GM12873 (cell line): ENCODE results near the gene INPP4A.

Experiments used
- TF ChIP-seq, protein P1 (sequence below): IDR thresholded peaks from 2 replicates; pipeline ENCODE4 v1.5.1; 2012; ENCODE audit warnings: low read depth, mild to moderate bottlenecking, moderate library complexity, low read length, control low read depth; ENCODE audit not compliant: insufficient read depth; ENCODE audit errors: missing control alignments

Gene INPP4A

DNA sequence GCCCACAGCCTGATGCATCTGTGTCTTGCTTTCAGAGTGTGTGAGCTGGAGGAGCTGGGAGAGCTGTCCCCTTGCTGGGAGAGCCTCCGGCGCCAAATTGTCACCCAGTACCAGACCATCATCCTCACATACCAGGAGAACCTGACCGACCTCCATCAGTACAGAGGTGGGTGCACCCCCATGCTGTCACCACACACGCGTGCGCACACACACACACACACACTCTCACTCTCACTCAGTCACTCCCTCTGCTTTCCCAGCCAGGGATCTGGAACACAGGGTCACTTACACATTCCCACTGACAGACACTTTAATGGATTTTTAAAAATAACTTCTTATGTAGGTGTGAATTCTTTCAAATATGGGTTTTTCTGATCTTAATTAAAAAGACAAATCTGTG is 99.2 kb downstream of the INPP4A start:
- TF ChIP-seq, protein P1, sequence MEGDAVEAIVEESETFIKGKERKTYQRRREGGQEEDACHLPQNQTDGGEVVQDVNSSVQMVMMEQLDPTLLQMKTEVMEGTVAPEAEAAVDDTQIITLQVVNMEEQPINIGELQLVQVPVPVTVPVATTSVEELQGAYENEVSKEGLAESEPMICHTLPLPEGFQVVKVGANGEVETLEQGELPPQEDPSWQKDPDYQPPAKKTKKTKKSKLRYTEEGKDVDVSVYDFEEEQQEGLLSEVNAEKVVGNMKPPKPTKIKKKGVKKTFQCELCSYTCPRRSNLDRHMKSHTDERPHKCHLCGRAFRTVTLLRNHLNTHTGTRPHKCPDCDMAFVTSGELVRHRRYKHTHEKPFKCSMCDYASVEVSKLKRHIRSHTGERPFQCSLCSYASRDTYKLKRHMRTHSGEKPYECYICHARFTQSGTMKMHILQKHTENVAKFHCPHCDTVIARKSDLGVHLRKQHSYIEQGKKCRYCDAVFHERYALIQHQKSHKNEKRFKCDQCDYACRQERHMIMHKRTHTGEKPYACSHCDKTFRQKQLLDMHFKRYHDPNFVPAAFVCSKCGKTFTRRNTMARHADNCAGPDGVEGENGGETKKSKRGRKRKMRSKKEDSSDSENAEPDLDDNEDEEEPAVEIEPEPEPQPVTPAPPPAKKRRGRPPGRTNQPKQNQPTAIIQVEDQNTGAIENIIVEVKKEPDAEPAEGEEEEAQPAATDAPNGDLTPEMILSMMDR, result no peak

DNA sequence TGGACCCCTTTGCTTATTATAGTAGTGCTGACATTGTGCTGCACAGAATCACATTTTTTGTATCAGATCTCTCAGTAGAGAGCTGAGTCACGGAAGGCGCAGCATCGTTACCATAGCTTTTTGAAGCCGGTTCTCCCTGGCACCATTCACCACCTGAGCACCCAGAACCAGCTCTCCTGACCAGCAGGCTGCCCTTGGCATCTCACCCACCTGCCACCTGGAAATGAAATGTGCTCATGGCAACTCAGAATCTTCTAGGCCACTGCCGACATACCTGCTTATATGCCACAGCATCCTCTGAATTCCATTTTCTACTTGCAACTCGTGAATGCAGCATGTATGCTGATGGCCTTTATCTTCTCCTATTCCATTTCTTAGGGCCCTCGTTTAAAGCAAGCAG is 100.9 kb downstream of the INPP4A start:
- TF ChIP-seq, protein P1, result no peak

DNA sequence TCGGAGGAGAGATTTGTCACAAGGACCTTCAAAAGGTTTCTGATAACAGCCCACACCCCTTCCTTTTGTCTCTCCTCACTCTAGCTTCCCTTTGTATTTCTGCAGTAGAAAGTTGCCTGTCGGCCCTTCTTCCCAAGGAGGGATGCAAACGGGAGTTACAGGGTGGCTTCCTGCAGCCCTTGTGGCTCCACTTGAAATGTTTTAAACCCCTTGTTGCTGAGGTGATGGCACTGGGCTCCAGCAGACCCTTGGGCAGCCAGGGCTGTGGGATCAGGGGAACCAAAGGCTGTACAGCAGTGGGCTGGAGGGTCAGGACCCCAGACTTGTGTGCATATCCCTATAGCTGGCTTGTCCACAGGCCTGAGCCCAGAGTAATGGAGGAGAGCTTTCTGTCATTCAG is 101.5 kb downstream of the INPP4A start:
- TF ChIP-seq, protein P1, result no peak

DNA sequence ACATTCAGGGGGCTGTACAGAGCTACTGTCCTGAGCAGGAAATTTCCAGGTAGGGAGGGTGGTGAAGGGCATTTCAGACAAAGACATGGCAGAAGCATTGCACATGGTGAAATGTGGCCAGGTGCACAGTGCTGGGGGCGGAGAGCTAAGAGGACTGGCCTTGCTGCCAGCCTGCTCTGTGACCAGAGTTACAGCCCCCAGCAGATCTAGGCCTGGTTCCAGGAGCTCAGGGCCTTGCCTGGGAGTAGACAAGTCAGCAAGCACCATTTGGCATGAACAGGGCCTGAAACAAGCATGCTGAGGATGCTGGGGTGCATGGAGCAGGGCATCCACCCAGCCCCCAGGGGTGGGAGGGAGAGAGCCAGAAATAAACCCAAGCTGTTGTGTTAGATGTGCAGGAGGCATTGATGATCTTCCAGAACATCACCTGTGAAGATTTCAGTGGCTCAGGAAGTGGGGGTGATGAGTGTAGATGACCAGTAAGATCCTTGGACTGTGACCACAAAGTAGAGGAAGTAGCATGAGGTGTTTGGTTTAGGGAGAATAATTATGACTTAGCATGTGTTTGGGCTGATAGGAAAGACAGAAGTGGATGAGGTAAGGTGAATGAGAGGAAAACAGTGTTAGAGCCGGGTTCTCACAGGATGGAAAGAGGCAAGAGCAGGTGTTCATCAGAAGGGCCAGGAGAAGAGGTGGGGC is 102.6 kb downstream of the INPP4A start:
- TF ChIP-seq, protein P1, result no peak

DNA sequence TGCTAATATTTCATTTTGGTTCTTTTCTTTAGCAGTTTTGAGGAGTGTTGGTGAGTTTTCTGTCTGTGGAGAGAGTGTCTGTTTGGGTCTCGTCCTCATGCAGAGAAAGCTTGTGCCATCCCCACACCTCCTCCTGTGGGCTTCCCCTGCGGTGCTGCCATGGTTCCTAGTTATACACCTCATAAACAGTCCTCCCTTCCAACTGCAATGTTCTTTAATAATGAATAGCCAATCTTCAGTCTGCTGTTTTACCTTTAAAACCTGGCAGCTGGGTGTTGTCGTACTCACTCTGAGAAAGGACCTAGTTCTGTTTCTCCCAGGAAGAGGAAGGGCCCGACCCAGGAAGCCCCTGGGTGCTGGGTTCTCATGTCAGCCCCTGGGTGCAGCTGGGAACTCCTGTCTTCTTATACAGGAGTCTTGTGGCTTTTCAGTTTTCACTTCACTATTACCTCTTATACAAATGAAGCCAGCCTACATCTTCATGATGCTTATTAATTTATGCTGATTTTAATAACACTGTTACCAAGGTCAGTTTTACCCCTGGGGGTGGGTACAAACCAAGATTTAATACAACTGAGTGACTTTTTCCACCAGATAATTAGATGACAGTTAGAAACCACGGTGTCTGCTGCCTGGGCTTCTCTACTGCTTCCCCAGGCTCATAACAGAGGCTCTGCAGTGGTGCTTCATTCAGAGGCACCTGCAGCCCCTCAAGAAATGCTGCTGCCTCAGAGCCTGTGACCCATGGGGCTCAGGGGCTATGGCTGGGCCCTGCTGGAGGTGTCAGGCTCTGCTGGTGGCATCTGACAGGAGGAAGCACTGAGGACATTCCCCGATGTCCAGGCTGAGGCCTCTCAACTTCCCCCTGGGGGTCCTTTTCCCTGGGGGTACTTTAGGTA is 104.5 kb downstream of the INPP4A start:
- TF ChIP-seq, protein P1, result no peak

DNA sequence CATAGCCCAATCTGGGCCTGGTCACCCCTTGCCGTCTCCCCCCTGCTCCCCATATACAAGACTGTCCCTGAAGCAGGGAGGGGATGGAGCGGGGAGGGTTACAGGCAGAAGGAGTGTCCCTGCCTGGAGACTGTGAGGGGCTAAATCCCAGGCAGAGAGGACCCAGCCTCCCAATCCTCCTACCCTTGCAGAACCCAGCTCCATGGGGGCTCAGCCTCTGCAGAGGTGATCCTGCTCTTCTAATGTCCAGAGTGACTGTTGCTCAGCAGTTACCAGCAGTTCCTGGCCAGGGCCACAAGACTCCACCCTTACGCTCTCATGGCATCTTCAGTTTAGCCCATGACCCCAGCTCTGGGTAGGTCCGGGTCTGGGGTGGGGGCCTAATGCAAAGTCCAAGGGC is 105.5 kb downstream of the INPP4A start:
- TF ChIP-seq, protein P1, result no peak

DNA sequence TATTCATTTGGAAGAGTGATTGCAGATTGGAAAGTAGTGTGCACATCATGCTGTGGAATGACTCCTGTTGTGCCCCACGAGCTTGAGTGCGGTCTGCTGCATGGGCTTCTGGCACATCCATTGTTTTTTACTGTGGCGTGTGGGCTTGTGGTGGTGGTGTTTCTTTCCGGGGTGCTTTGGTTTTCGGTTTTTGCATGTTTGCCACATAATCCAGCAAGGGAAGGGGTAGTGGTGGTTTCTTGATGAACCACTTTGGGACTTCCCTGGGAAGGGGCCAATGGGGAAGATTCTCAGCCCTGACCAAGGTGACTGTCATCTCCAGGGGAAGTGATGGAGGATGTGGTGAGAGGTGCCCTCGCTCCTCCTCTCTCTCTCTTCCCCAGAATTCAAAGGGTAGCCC is 106.7 kb downstream of the INPP4A start:
- TF ChIP-seq, protein P1, result no peak
